GM12872 (cell line): ENCODE measurements around the gene FAM120B.

Source experiments
- TF ChIP-seq, protein P1 (sequence below): IDR thresholded peaks from 3 replicates; pipeline ENCODE4 v1.5.1; 2011; ENCODE audit warnings: low read depth, mild to moderate bottlenecking, low read length, moderate library complexity; ENCODE audit not compliant: insufficient read depth

FAM120B gene

DNA sequence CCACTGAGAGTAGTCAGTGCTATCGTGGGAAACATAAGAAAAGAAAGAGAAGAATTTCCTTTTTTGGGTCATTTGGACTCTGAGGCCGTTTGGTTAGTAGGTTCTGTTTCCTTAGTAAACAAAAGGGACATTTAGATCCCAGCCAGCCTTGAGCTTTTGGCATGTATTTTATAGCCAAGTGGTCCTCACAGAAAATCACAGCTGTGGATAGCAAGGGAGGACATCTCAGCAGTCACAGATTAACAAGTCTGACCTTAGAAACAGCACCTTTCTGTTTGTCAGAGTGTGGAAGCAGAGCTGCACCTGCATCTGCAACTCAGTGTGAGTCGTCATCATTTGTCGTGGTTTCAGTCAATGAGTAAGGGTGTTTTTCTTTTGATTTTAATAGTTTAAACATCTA lies 40.5 kb downstream of the FAM120B start:
- TF ChIP-seq, protein P1, sequence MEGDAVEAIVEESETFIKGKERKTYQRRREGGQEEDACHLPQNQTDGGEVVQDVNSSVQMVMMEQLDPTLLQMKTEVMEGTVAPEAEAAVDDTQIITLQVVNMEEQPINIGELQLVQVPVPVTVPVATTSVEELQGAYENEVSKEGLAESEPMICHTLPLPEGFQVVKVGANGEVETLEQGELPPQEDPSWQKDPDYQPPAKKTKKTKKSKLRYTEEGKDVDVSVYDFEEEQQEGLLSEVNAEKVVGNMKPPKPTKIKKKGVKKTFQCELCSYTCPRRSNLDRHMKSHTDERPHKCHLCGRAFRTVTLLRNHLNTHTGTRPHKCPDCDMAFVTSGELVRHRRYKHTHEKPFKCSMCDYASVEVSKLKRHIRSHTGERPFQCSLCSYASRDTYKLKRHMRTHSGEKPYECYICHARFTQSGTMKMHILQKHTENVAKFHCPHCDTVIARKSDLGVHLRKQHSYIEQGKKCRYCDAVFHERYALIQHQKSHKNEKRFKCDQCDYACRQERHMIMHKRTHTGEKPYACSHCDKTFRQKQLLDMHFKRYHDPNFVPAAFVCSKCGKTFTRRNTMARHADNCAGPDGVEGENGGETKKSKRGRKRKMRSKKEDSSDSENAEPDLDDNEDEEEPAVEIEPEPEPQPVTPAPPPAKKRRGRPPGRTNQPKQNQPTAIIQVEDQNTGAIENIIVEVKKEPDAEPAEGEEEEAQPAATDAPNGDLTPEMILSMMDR: no peak

DNA sequence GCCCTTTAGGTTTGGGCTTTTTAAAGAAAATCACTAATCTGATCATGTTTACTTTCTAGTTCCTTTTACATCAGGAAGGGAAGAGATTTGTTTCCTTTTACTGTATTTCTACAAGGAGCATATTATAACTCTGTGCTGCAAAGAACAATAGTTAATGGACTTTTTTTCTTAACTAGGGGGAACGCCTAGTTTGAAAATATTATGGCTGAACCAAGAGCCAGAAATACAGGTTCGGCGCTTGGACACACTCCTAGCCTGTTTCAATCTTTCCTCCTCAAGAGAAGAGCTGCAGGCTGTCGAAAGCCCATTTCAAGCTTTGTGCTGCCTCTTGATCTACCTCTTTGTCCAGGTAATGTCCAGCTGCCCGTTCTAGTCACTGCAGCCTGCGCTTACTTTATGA lies 41.4 kb downstream of the FAM120B start:
- TF ChIP-seq, protein P1: no peak

DNA sequence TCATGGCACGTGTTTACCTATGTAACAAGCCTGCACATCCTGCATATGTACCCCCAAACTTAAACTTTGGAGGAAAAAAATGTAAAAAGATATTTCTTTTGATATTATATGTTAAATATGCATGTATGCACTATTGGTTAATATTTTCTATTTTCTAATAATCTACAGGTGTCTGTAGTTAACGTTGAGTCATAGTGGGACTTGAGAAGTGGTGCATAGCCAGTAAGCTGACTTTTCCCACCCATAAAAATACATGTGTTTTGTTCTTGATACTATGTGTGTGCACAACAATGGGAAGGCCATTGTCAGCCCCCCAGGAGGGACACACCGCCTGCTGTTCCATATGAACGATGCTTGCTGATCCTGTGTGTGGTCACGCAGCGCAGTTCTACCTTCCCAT lies 49.1 kb downstream of the FAM120B start:
- TF ChIP-seq, protein P1: no peak

DNA sequence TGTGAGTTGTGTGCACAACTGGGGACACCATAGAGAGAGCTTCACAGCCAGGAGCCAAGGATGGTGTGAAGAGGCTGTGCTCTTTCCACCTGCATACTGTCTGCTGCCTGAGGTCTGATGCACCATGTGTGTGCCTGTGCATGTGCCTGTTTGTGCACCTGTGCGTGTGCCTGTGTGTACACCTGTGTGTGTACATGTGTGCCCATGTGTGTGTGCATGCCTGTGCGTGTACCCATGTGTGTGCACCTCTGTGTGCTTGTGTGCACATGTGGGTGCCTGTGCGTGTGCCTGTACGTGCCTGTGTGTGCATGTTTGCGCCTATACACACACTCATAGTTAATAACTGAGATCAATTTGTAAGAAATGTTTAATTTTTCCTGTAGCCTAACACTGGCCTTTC lies 51.3 kb downstream of the FAM120B start:
- TF ChIP-seq, protein P1: no peak

DNA sequence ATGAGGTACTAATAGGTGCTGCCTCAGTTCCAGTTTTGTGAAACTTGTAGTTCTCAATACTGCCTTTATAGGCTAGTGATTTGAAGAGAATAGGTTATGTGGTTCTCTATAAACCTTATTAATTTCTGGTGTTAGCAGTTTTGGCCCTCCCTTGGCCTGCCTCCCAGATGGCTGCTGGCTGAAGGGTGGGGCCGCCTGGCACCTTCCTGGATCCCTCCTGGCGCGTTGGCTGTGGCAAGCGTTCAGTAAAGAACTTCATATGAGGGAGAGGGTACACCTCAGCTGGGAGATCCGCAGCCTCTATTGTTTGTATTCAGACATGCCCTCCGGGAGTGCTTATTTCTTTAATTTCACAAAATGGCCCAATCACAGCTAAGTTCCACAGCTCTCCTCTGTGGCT lies 51.9 kb downstream of the FAM120B start:
- TF ChIP-seq, protein P1: no peak

DNA sequence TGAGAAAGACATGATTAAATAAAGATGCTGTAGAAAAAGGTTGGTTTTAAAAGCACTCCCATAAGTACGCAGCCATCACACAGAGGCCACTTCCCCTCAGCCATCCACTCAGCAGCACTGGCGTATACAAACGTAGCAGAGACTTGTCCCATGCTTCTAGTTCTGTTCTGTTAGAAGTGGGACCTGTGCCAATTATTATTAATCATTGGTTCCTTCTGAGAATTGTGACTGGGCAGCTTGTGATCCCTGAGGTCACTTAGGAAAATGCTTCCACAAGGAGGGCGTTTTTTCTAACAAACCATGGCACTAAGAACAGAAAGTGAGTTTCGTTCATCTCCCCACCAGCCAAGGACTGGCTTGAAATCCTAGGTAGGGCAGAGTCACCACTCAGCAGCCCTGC lies 53.9 kb downstream of the FAM120B start:
- TF ChIP-seq, protein P1: no peak

DNA sequence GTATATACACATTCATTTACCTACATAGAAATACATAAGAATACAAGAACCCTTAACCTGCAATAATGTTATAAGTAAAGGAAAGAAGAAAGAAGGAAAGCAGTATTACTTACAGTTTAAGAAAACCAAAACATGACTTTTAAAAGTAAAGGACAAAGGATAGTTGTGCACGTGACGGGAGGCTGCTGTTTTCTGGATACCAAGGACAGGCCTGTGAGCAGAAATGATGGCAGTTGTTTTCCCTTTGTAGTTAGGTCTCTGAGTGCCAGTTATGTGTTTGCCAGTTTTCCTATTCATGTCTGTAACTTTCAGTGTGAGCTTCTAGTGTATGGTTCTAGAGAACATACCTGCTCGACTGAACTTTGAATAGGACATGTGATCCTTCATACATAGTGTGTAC lies 54.8 kb downstream of the FAM120B start:
- TF ChIP-seq, protein P1: no peak

DNA sequence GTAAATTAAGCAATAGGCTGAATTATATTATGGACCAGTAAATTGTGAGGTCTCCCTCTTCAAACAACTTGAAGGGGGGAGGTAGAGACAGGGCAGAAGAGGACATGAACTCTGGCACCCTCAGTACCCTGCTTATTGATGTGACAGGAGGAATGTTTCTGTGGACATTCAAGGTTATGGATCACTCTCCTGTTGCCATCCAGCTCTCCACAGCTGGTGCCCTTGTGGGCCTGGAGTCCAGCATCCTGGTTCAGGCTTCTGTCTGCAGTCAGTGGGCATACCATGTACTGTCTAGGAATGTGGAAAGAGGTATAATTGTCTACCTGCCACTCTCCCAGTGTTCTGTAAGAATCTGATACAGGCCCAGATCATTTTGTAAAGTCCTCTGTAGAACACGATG lies 55.6 kb downstream of the FAM120B start:
- TF ChIP-seq, protein P1: no peak
